Dedifferentiated amniotic fluid mesenchymal stem cell (primary cell): ENCODE data around the gene MICAL3.
"Not testable (repeated sequence)": the region's sequence is repeated elsewhere in the genome, so short reads cannot be mapped to it uniquely, and the experiment has no call there.

Experiments
- DNase-seq: peaks from one replicate; pipeline ENCODE4 v3.0.0-alpha.2; 2016; ENCODE audit errors: extremely low spot score

MICAL3 gene

DNA sequence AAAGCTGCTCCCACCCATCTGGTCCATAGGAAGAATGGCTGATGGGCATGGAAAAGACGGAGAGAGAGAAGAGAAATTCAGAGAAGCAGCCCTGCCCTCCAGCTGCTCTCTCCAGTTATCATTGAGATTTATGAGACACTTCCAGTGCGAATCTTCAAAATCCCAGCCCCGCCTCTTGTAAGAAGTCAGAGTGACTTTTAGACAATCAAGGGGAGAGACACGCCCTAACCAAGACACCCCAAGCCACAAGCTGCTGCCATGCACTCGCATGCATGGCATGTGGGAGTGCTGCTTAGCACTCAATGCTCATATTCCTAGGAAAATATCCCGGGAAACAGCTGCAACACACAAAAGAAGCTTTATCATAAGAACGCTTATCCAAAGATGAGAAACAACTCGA is 139.5 kb downstream of the MICAL3 start:
- no peak for DNase-seq

DNA sequence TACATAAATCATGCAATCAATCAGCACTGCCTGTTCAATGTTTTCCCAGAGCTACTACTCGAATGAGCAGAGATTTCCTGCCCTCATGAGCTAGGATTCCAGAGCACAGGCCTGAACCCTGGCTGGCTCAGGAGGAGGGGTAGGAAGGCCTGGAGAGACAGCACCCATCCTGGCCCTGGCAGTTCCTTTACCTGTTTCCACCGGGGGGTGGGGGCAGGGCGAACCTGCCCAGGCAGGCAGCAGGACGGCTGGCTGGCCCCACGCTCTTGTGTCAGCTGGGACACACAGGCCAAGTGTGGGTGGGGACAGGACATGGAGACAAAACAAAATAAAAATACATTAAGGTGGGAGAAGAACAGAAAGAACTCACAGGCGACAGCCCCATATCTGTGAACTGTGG is 140.3 kb downstream of the MICAL3 start:
- DNase-seq, result no peak

DNA sequence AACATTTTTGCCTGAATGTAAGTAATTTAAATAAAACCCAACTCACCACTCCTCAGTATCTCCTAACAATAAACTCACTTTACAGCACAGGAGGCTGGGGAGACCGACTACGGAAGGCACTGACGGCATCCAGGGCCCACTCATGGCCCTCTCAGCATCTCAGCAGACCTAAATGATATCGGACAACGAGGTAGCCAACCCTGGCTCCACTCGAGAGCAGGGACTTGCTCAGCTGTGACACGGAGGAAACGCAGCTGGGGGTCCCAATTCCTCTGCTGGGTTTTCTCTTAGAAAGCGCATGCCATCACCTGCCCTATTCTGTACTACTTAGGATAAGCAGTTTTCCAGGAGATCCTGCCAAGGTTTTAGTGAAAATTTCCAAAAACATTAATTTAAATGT is 141.0 kb downstream of the MICAL3 start:
- DNase-seq, result no peak

- no peak for DNase-seq
Observed at GRCh38 chr22:17882727-17883126, 141.6 kb downstream of the MICAL3 start.

DNA sequence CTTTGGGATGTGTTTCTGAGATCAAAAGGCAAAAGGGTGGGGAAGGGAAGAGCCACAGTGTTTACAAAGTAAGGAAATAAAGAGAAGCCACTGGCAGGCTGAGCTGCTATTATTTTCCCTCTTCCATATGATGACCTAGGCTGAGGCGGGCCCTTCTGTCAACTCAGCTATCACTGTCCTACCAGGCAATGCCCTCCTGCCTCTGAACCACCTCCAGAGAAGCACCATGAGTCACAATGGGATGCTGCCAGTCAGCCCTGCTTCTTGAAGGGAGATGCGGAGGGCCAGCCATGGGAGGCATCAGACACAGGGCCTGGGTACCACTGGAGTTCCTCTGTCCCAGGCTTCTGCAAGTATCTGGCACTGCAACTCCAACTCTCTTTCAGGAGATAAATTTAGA is 142.2 kb downstream of the MICAL3 start:
- DNase-seq, result no peak

DNA sequence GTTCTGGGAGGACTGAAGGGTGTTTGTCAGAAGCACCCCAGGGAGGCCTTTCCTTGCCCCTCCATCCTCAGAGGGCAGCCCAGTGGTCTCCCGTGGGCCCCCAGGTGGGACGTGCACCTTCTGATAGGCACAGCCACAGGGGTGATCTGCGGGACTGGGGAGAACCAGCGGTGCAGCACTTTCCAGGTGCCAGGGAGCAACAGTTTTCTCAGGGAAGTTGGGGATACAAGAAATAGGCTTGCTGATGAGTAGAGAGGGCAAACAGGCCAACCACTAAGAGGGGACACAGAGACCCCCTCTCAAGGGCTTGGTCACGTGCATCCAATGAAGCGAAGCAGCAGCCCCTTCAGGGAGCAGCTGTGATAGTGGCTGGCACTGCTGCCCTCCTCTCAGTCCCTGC is 143.0 kb downstream of the MICAL3 start:
- no peak for DNase-seq

DNA sequence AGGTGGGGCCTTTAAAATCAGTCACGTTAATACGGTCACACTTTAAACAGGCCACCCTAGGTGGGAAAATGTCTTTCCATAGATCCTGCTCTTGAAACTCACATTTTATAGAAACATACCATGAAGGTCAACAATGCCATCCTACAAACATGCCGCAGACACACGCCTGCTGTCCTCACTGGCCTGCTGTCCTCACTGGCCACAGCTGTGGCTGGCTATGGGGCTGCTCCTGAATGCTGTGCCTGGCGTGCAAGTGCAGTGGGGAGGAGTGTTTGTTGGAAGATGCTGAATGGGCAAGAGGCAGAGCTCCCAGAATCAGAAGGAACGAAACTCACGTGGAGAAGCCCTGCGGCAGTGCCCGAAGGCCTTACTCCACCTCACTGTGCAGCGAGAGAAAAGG is 143.9 kb downstream of the MICAL3 start:
- DNase-seq, result no peak

DNA sequence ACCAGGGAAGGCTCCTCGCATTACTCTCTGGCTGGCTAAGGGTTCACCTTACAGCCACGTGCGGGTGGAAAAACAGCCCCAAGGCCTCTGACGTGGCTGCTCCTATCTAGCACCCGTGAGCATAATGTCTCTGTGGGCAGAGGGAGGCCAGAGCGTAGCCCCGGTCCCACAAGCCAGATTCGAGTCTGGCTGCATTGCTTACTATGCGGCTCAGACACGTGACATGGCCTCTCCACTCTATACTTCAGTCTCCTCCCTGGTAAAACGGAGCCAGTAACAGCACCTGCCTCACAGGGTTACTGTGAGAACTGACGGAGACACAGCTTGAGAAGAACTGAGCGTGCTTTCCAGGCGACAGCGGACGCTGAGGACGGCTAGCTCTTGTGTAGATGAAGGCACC is 144.3 kb downstream of the MICAL3 start:
- DNase-seq, result no peak

GRCh38 chr22:17878941-17879340 is 145.4 kb downstream of the MICAL3 start:
- no peak for DNase-seq

DNA sequence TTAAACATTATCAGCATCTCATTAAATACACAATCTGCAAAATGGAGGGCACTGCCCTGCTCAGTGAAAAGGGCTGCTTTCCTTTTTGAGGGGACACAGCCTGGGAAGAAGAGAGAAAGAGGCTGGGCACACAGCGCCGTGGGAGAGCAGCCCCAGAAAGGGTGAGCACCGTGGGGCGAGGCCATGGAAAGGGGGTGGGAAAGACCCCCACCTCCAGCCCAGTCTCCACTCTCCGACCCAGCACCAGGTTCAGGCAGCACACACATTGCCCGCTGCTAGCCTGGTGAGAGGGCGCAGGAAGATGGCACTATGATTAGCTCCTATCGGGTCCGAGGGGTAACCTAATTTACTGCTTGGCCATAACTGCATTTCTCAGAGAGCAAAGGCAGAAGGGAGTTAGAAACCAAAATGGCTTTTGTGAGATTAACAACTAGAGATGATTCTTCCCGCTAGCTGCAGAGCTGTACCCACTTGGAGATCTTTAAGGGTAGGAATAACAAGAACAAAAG is 146.1 kb downstream of the MICAL3 start:
- DNase-seq, result no peak

DNA sequence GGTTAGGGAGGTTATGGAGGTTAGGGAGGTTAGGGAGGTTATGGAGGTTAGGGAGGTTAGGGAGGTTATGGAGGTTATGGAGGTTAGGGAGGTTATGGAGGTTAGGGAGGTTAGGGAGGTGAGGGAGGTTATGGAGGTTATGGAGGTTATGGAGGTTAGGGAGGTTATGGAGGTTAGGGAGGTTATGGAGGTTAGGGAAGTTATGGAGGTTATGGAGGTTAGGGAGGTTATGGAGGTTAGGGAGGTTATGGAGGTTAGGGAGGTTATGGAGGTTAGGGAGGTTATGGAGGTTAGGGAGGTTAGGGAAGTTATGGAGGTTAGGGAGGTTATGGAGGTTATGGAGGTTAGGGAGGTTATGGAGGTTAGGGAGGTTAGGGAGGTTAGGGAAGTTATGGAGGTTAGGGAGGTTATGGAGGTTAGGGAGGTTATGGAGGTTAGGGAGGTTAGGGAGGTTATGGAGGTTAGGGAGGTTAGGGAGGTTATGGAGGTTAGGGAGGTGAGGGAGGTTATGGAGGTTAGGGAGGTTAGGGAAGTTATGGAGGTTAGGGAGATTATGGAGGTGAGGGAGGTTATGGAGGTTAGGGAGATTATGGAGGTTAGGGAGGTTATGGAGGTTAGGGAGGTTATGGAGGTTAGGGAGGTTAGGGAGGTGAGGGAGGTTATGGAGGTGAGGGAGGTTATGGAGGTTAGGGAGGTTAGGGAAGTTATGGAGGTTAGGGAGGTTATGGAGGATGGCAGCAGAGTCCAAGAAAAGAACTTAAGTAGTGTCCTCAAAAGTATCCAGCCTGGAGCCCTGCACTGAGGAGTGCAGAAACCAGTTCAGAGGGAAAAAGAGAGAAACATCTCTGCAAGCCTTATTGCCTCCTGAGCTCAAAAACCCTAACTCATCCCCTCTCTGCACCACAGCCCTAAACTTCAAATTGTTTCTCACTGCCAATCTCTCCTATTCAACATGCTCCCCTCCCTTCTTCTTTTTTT is 147.2 kb downstream of the MICAL3 start:
- not testable (repeated sequence) for DNase-seq

GRCh38 chr22:17876306-17876831 is 148.0 kb downstream of the MICAL3 start:
- no peak for DNase-seq

DNA sequence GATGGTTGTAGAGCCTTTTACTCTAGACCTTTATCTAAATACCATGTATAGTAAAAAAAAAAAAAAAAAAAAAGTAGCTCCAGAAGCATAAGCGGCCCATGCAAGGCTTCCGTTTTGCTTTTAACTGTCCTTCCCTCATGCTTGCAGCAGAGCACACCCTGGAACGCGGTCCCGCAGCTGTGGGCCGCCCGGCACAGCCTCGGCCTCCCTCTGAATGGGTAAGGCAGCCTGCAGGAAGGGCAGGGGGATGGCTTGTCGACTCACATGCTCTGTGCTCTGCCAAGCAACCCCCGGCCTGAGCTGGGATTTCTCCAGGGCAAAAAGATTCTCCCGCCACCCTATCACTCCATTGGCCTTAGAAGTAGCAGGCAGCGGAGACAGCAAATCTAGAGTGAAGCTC is 148.7 kb downstream of the MICAL3 start:
- no peak for DNase-seq

DNA sequence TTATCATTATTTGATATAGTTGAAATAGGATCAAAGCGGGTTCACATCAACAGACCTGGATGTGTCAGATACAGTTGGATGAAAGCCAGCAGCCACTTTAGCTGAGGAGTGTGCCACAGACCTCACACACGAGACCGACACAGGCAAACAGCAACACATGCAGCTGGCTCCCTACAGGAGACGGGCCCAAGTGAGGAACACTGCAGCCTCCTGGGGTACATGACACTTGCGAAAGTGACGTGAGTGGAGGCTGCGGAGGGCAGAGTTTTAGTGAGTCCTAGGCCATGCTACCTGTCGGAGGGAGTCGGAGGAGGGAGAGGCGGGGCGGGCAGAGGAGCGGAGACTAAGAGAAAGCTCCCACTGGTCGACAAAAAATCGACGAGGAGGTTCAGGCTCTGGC is 149.2 kb downstream of the MICAL3 start:
- no peak for DNase-seq

GRCh38 chr22:17874231-17874905 is 150.0 kb downstream of the MICAL3 start:
- DNase-seq, result no peak

GRCh38 chr22:17873804-17874203 is 150.6 kb downstream of the MICAL3 start:
- no peak for DNase-seq

DNA sequence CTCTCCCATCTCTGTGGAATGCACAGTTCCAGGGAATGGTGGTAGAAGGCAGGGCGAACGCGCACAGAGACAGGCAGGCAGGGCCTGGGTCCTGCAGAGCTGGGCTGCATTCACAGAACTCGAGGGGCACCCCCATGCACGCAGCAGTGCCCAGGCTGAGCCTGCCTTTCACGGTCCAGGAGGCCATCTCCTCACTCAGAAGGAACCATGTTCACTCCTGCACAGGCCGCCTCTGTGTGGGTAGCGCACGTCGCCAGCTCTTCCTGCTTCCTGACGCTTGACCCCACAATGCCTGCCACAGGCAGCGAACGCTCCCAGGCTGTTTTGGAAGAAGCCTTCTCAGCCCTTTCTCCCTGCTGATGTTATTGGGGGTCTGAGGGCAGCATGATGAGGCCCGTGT is 151.2 kb downstream of the MICAL3 start:
- no peak for DNase-seq

- DNase-seq, result no peak
Observed at GRCh38 chr22:17872471-17872870, 151.9 kb downstream of the MICAL3 start.

- DNase-seq, result no peak
Observed at GRCh38 chr22:17871726-17872458, 152.5 kb downstream of the MICAL3 start.

DNA sequence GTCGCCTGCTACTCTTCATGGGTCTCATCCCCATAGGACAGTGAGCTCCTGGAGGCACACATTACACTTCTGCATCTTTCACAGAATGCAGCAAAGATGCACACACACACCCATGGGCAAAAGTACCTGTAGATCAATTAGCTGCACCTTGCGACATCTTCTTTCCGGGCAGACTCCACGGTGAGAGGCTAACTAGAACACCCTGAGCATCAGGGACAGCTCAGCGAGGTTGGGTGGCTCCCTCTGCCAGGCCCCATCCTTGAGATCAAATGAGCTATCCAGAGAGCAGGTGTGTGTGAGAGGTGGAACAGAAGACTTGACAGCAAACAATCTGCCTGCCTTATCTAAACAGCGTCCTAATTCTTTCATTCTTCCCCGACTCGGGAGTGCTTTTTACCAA is 154.0 kb downstream of the MICAL3 start:
- DNase-seq, result no peak

- no peak for DNase-seq
Observed at GRCh38 chr22:17869285-17870096, 154.9 kb downstream of the MICAL3 start.
